Measurements from ENCODE around the gene SOX4. TPM values are rescaled to one million over a fixed set of nuclear protein-coding genes. Genes with fewer than 3 reads are reported as not detected.
A peak's percentile ranks its signal among the peaks of the same experiment; 100 is the strongest.

The SOX4 gene
- polyA plus RNA-seq, 3 donors = 2.2 to 15.7 (median 2.5) TPM

- Histone ChIP-seq H3K4me1 (ENCODE audit: control insufficient read depth in 1 of 2, insufficient read depth in 2 of 2, low read length in 2 of 2) (peaks cover 9 to 20% of the 10 kb centered on the region in 2 donors), H4K20me1 (ENCODE audit: insufficient read depth, low read length) (no peaks in the 10 kb centered on the region), H3K9ac (ENCODE audit: insufficient read depth, low read length, poor library complexity, severe bottlenecking) (peak overlapping the region; percentile 71), H3K36me3 (replicated peaks in 1 of 2; ENCODE audit: control insufficient read depth in 1 of 2, insufficient read depth in 2 of 2, low read length in 2 of 2) (no peaks in the 10 kb centered on the region), H3K79me2 (ENCODE audit: insufficient read depth, low read length) (no peaks in the 10 kb centered on the region), H2AFZ (ENCODE audit: insufficient read depth, low read depth, low read length, poor library complexity, severe bottlenecking) (peak overlapping the region; percentile 95), H3K27ac (ENCODE audit: low read depth in 1 of 2, low read length in 2 of 2) (no peak overlapping the region), H3K4me2 (replicated peaks; ENCODE audit: extremely low read depth, low read length, poor library complexity, severe bottlenecking) (peak overlapping the region; percentile 99), H3K9me3 (replicated peaks in 1 of 2; ENCODE audit: control insufficient read depth in 1 of 2, insufficient read depth in 1 of 2, low read length in 2 of 2) (peaks cover 0 to 5% of the 10 kb centered on the region in 2 donors), H3K27me3 (ENCODE audit: control insufficient read depth in 2 of 2, insufficient read depth in 2 of 2, low read length in 2 of 2) (no peaks in the 10 kb centered on the region), H3K4me3 (replicated peaks in 1 of 3; ENCODE audit: low read depth in 2 of 3, low read length in 3 of 3) (peak overlapping the region; percentile 79 to 98 (median 88))
- Mint-ChIP-seq H3K9me3 (peaks cover 2 to 13% (median 8%) of the 10 kb centered on the region in 7 donors), H3K27me3 (ENCODE audit: low read depth in 3 of 3) (peaks cover 4 to 9% (median 7%) of the 10 kb centered on the region in 3 donors), H3K36me3 (peaks cover 0 to 1% of the 10 kb centered on the region in 2 donors), H3K27ac (peak overlapping the region in 4 of 7 donors; percentile 24 to 80 (median 48)), H3K4me1 (peaks cover 18% of the 10 kb centered on the region), H3K4me3 (peak overlapping the region; percentile 100)
- no peak for DNase-seq
- no peak for TF ChIP-seq CTCF (IDR thresholded peaks at IDR 0.05)
- 3% methylated on average over 8 of the region's 15 CpGs for WGBS (ENCODE audit: insufficient coverage)
- intact Hi-C loops (cut with micrococcal nuclease) = loop anchor here in 1 of 2 donors (5.0 kb wide), 1 partner anchor 1019 kb away; no protein-coding TSS in a partner anchor
Measured at GRCh38 chr6:21586740-21587178, 6.8 kb upstream of the SOX4 start.

- H3K4me2 ChIP-seq (replicated peaks; ENCODE audit: extremely low read depth, low read length, poor library complexity, severe bottlenecking) = peak overlapping the region; percentile 99
- peak overlapping the region; percentile 95 for H2AFZ ChIP-seq (ENCODE audit: insufficient read depth, low read depth, low read length, poor library complexity, severe bottlenecking)
- peak overlapping the region; percentile 100 for H3K4me3 Mint-ChIP-seq
- intact Hi-C loops (cut with micrococcal nuclease) = loop anchor here in 1 of 2 donors (5.0 kb wide), 1 partner anchor 1020 kb away; no protein-coding TSS in a partner anchor
- H3K27me3 Mint-ChIP-seq (ENCODE audit: low read depth in 3 of 3) = peaks cover 4 to 9% (median 7%) of the 10 kb centered on the region in 3 donors
- peak; percentile 23 for TF ChIP-seq CTCF (IDR thresholded peaks at IDR 0.05)
- H3K9ac ChIP-seq (ENCODE audit: insufficient read depth, low read length, poor library complexity, severe bottlenecking) = peak overlapping the region; percentile 71
- 0% methylated on average over 41 of the region's 54 CpGs for WGBS (ENCODE audit: insufficient coverage)
- DNase-seq = peak in 2 of 3 donors; percentile 35
- peaks cover 0 to 1% of the 10 kb centered on the region in 2 donors for H3K36me3 Mint-ChIP-seq
- H3K4me1 Mint-ChIP-seq = peaks cover 18% of the 10 kb centered on the region
- H4K20me1 ChIP-seq (ENCODE audit: insufficient read depth, low read length) = no peaks in the 10 kb centered on the region
- no peaks in the 10 kb centered on the region for H3K36me3 ChIP-seq (replicated peaks in 1 of 2; ENCODE audit: control insufficient read depth in 1 of 2, insufficient read depth in 2 of 2, low read length in 2 of 2)
- peak overlapping the region; percentile 79 to 98 (median 88) for H3K4me3 ChIP-seq (replicated peaks in 1 of 3; ENCODE audit: low read depth in 2 of 3, low read length in 3 of 3)
- peak overlapping the region in 6 of 7 donors; percentile 72 to 89 (median 84) for H3K27ac Mint-ChIP-seq
- H3K4me1 ChIP-seq (ENCODE audit: control insufficient read depth in 1 of 2, insufficient read depth in 2 of 2, low read length in 2 of 2) = peaks cover 10 to 22% of the 10 kb centered on the region in 2 donors
- H3K27me3 ChIP-seq (ENCODE audit: control insufficient read depth in 2 of 2, insufficient read depth in 2 of 2, low read length in 2 of 2) = no peaks in the 10 kb centered on the region
- peaks cover 0 to under 1% of the 10 kb centered on the region in 2 donors for H3K9me3 ChIP-seq (replicated peaks in 1 of 2; ENCODE audit: control insufficient read depth in 1 of 2, insufficient read depth in 1 of 2, low read length in 2 of 2)
- H3K9me3 Mint-ChIP-seq = peaks cover 0 to 9% (median 5%) of the 10 kb centered on the region in 7 donors
- H3K27ac ChIP-seq (ENCODE audit: low read depth in 1 of 2, low read length in 2 of 2) = peak overlapping the region; percentile 62 to 66
- no peaks in the 10 kb centered on the region for H3K79me2 ChIP-seq (ENCODE audit: insufficient read depth, low read length)
Measured at GRCh38 chr6:21587179-21587960, 6.2 kb upstream of the SOX4 start.
